NOMO-1 treated with DMSO at 0.1 percent for 48 hours (cell line): Measurements from ENCODE around the gene LRR1.
A peak's percentile ranks its signal among the peaks of the same experiment; 100 is the strongest.
"Not testable (repeated sequence)": the region's sequence is repeated elsewhere in the genome, so short reads cannot be mapped to it uniquely, and the experiment has no call there.

ENCODE experiments used
- DNase-seq: peaks from one replicate; lab custom pipeline; 2025; ENCODE audit not compliant: unreplicated experiment; lab: John Stamatoyannopoulos, UW

The LRR1 gene

GRCh38 chr14:49598485-49599300, at the start of gene LRR1:
Gene LRR1 (plus strand): TSS chr14:49598940. CDS start chr14:49599021, 81 bp downstream.
- peak; percentile 83 for DNase-seq

- no peak for DNase-seq
Measured at GRCh38 chr14:49549446-49549845, 49.3 kb upstream of the LRR1 start.

GRCh38 chr14:49549881-49550280, 48.9 kb upstream of the LRR1 start:
- no peak for DNase-seq

- DNase-seq = no peak
Measured at GRCh38 chr14:49550286-49551184, 48.2 kb upstream of the LRR1 start.

- no peak for DNase-seq
Measured at GRCh38 chr14:49551569-49551968, 47.2 kb upstream of the LRR1 start.

- DNase-seq = no peak
Measured at GRCh38 chr14:49553106-49553505, 45.6 kb upstream of the LRR1 start.

- DNase-seq = no peak
Measured at GRCh38 chr14:49553892-49554291, 44.8 kb upstream of the LRR1 start.

- no peak for DNase-seq
Measured at GRCh38 chr14:49559979-49560768, 38.6 kb upstream of the LRR1 start.

GRCh38 chr14:49566714-49567113, 32.0 kb upstream of the LRR1 start:
- no peak for DNase-seq

- no peak for DNase-seq
Measured at GRCh38 chr14:49569281-49569680, 29.5 kb upstream of the LRR1 start.

GRCh38 chr14:49574038-49574437, 24.7 kb upstream of the LRR1 start:
- no peak for DNase-seq

GRCh38 chr14:49578141-49578540, 20.6 kb upstream of the LRR1 start:
- no peak for DNase-seq

GRCh38 chr14:49579841-49580240, 18.9 kb upstream of the LRR1 start:
- no peak for DNase-seq

- no peak for DNase-seq
Measured at GRCh38 chr14:49581209-49582112, 17.3 kb upstream of the LRR1 start.

GRCh38 chr14:49582113-49582977, 16.4 kb upstream of the LRR1 start:
- no peak for DNase-seq

GRCh38 chr14:49583629-49584028, 15.1 kb upstream of the LRR1 start:
- no peak for DNase-seq

- DNase-seq = no peak
Measured at GRCh38 chr14:49584058-49584457, 14.7 kb upstream of the LRR1 start.

- DNase-seq = not testable (repeated sequence)
Measured at GRCh38 chr14:49584981-49585640, 13.6 kb upstream of the LRR1 start.
